Left lobe of liver (tissue), 2 donors: ENCODE data around the gene C3orf52. TPM values are rescaled to one million over a fixed set of nuclear protein-coding genes. Genes with fewer than 3 reads are reported as not detected.
"Not testable (repeated sequence)": the region's sequence is repeated elsewhere in the genome, so short reads cannot be mapped to it uniquely, and the experiment has no call there.

Experiments used
- ATAC-seq: fragments of 200-7000 bp; cut with Tn5 transposase; one replicate; pipeline ENCODE4 v1.9.1; 2020; ENCODE audit warnings: mild to moderate bottlenecking, moderate library complexity
- DNase-seq: peaks from one replicate; pipeline ENCODE4 v3.0.0-alpha.2; 2020; ENCODE audit warnings: low spot score
- total RNA-seq: library from RNA; stranded (reverse); gene quantifications from one replicate; pipeline ENCODE4 v1.2.1, GENCODE V29; 2021
- donor health status: DM: no; HTN: no; CAD: no; lungs with moderate emphysema.
- donor health status: DM: no; HTN: yes; CAD: no.

Gene C3orf52, protein sequence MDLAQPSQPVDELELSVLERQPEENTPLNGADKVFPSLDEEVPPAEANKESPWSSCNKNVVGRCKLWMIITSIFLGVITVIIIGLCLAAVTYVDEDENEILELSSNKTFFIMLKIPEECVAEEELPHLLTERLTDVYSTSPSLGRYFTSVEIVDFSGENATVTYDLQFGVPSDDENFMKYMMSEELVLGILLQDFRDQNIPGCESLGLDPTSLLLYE
- total RNA-seq, result 0.28 TPM

DNA sequence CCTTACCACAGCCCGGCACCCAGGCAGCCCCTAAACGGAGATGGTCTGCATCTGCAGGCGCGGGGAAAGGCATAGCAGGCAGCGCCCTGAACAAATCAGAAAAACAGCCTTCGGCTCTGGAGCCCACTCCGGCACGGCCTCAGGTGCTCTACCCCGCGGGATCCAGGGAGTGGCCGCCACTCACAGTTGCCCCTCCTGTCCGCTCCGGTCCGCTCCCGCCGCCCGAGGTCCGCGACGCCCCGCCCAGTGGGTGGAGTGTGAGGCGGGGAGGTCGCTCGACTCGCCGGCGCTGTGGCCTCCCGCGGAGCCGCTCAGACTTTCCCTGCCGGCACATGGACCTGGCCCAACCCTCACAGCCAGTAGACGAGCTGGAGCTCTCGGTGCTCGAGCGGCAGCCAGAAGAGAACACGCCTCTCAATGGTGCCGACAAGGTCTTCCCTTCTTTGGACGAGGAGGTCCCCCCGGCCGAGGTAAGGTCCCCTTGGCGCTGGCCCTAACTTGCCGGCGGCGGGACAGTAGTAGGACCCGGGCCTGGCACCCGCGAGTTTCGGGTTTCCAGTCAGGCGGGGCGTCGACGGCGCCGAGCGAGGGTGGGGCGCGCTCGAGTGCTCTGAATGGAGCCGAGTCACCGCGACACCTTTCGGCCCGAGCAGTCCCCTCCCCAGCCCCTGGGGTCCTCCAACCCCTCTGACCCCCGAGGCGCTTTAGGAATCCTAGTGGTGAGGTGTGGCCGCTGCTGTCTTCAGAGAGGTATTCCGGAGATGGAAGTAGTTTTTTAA, at the start of gene C3orf52:
Gene C3orf52 (plus strand): TSS at position 314 of the 779 bp plus-strand sequence. CDS start 19 bp downstream, at position 333.
- peak; percentile 75 for DNase-seq
- peak; percentile 99 for ATAC-seq

DNA sequence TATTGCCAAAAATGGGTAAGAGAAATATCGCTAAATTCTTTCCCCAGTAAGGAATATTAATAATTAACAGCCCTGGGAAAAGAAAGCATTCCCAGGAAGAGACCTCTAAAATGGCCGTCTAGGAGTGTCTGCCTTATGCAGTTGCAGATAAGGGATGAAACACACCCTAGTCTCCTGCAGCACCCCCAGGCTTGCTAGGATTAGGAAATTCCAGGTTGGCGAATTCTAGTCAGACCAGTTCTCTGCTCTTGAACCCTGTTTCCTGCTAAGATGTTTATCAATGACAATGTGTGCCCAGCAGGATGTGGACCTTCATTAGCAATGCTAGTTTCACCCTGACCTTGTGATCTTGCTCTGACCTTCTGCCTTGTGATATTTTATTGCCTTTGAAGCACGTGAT, 49.0 kb upstream of the C3orf52 start:
- ATAC-seq, DNase-seq: not testable (repeated sequence)

DNA sequence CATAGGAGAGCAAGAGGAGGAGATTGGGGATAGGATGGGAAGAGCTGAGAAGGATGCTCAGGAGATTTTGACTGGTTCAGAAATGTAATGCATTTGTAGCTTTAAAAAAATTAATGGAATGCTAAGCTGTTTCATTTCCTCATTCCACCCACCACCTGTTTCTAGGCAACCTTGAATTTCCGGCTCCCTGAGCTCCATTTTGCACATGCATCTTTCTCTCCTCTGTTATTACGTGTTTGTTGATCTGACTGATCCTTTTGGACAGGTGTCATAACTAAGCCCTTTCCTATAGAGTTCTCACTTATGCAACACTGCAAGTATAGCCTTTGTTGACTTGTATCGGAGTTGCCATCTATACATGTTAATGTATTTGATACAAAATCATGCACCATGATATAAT, 47.3 kb upstream of the C3orf52 start:
- no peak for DNase-seq

DNA sequence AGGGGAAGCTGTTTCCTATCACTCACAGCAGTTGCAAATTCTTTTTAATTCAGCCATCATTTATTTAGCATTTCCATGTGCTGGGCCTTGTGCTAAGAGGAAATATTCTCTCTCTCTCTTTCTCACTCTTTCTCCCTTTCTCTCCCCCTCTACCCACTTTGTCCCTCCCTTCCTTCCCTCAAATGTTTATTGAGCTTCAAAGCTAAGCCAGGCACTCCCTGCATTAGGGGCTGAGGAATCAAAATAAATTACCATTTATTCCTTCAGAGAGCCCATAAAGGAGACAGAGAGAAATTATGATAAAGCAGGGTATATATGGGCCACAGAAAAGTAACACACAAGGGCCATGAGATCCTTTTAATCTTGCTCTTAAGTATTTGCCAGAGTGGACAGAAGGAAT, 44.9 kb upstream of the C3orf52 start:
- DNase-seq, result no peak
- no peak for ATAC-seq

More for the DNA sequence above, 47.3 kb upstream of the C3orf52 start:
- no peak for ATAC-seq

DNA sequence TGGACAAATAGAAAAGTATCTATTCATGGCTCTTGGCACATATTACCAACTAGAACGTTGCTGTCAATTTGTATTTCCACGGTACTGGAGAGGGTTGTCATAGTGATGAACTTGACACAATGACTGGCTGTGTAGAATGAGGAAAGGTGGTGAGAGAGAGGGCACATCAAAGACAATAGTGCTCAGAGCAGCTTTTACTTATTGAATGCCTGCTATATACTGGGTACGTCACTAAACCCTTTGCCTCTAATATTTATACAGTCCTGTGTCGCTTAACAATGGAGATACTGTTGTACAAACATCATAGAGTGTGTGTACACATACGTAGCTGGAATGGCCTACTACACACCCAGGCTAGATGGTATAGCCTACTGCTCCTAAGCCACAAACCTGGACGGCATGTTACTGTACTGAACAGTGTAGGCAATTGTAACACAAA, 43.3 kb upstream of the C3orf52 start:
- DNase-seq (no peak), ATAC-seq (no peak)

DNA sequence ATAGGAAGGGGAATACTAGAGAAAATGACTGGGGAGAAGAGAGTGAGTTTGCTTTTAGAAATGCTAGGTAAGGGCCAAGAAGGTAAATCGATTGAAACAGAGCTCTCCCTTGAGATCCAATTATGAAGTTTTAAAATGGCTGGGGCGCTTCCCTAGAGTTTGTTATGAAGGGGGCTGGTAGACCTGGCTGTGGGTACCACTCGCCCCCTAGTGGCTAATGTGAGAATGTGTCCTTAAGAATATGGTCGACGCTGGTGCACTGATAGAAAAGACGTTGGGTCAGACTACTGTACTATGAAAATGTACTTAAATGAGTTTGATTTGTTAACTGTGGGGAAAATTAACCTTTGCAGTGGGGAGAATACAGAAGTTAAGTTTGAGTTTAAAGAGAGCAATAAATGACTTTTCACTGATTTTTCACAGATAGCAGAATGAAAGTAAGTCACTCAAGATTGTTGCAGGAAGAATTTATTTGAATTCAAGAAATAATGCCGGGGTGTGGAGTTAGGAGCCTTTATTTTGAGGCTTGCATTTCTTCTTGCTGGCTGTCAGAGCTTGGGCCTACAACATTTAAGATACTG, 42.5 kb upstream of the C3orf52 start:
- ATAC-seq (peak; percentile 100), DNase-seq (peak; percentile 49)

DNA sequence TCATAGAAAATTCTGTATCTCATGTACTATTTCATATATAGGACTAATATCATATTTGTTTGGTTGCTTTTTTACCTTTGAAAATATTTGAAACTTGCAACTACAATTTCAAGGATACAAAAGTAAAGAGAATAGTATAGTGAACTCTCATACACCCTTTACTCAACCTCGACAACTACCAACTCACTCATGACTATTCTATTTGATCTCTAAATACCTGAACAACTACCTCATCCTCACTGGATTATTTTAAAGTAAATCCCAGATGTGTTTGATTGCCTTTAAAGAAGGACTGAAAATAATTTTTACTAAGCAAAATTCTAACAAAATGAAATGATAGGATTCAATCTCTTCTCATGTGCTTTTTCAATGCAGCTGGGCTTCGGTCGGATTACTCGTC, 39.6 kb upstream of the C3orf52 start:
- ATAC-seq, result no peak
- no peak for DNase-seq

DNA sequence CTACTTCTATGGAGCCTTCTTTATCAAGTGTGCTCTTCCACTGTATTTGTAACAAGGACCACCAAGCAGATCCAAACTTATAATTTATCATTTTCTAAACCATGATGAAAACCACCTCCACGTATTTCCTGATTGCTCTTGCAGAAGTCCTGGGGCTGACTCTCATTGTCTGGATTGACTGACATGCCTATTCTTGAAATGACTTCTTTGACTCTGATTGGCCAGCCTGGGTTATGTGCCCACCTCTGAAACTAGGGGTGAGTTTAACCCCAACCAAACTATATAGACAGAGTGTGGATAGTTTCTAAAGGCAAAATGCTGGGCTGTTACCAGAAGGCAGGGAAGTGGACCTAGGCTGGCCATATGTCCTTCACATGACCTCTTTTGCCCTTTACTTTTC, 38.9 kb upstream of the C3orf52 start:
- no peak for DNase-seq
- ATAC-seq, result no peak

DNA sequence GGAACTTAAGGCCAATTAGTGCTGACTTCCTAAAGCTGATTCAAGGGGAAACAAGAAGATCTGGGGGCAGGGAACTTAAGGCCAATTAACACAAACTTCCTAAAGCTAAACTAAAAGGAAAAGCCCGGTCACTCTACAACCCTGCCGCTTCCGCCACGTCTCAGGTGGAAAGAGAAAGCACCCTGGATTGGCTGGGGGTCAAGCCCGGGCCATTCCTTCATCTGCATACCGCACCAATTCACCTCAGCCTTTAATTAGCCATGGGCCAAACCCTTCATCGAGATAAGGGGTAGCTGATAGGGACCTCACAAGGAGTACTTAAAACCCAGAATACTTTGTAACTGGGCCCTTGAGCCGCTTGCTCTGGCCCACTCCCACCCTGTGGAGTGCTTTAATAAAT, 37.3 kb upstream of the C3orf52 start:
- ATAC-seq (no peak), DNase-seq (no peak)

DNA sequence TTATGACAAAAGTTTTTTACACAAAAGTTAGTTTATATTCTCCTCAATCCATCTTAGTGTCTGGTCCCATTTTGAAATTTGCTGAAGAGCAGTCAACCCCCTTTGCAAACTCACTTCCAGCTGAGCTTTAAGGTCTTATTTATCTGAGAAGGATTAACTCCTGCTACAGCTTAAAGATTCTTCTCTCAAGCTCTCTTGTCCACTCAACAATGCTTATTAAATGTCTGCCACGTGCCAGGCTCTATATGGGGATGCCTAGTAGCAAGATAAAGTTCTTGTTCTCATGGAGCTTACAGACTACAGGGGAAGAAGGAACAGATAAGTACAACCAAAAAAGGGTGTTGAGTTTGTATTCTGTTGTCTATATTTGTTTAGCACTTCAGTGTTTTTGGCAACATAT, 33.0 kb upstream of the C3orf52 start:
- ATAC-seq (no peak), DNase-seq (no peak)

DNA sequence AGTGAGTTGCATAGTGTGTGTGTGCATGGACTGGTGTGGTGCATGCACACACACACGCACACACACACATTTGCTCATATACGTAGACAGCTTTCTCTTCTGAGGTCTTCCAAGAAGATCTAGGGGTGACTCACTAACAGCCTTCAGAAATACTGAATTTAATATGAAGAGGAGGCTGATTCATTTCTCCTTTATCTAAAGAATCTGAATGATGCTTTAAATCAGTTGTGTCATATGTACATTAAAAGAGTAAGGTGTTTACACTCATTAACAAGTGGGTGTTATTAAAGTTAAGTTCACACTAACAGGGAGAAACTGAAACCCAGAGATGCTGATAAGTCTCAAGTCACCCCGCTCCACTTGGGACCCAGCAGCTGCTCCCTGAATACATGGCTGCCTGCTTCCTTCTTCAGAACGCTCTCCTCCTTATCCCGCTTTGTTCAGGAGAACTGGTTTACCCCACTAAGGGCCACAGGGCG, 29.7 kb upstream of the C3orf52 start:
- no peak for ATAC-seq
- no peak for DNase-seq

DNA sequence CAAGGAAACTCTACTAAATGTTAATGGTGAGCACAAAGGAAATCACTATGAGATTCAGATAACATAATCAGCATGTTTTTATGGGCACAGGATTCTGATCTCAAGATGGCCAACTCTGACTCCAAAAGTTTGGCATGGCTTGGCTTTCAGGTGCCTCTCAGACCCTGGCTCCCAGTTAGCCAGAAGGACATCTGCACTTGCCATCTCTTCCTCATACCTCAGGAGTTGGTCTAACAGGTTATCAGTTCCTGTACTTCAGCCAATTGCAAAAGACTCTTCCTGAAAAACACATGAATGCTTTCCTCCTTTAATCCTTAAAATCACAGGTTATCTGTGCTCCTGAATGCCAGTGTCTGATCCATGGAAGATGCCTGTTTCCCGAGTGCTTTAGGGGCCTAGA, 26.7 kb upstream of the C3orf52 start:
- DNase-seq (no peak), ATAC-seq (no peak)

DNA sequence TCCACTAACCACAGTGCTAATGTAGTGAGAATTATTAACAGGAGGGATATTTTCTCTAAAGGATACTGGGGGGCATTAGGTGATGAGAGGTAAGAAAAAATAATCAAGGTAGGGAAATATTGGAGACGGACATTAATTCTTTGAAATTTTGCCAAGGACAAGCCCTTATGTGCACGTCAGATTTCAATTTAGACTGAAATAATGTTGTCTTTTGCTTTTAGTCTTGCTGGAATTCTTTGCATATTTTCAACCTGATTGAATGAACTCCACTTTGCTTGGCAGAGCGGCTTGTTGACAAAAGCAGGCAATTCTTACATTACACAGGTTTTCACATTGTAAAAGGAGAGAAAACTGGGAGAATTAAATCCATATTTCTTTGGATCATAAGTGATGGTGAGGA, 25.0 kb upstream of the C3orf52 start:
- no peak for ATAC-seq

DNA sequence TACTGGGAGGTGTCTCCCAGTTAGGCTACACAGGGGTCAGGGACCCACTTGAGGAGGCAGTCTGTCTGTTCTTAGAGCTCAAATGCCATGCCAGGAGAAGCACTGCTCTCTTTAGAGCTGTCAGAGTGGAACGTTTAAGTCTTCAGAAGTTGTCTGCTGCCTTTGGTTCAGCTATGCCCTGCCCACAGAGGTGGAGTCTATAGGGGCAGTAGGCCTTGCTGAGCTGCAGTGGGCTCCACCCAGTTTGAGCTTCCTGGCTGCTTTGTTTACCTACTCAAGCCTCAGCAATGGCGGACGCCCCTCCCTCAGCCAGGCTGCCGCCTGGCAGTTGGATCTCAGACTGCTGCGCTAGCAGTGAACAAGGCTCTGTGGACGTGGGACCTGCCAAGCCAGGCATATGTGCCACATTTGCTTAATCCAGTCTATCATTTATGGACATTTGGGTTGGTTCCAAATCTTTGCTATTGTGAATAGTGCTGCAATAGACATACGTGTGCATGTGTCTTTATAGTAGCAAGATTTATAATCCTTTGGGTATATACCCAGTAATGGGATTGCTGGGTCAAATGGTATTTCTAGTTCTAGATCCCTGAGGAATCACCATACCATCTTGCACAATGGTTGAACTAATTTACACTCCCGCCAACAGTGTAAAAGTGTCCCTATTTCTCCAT, 13.7 kb upstream of the C3orf52 start:
- DNase-seq, ATAC-seq: not testable (repeated sequence)

More for the DNA sequence above, 25.0 kb upstream of the C3orf52 start:
- DNase-seq, result no peak

DNA sequence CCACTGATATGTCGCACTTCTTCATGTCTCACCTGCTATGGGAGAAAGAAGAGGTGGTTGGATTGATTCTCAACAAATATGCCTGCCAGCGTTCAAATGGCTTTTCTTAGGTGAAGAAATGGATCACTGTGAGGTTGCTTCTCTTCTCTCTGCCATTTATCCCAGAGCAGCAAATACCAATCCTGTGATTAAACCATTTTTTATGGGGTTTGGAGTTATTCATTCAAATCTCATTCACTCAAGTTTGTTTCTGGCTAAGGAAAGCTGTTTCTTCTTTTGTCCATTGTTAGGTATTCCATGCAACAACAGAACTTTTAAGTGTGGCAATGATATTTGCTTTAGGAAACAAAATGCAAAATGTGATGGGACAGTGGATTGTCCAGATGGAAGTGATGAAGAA, 12.2 kb upstream of the C3orf52 start:
- ATAC-seq, result no peak

DNA sequence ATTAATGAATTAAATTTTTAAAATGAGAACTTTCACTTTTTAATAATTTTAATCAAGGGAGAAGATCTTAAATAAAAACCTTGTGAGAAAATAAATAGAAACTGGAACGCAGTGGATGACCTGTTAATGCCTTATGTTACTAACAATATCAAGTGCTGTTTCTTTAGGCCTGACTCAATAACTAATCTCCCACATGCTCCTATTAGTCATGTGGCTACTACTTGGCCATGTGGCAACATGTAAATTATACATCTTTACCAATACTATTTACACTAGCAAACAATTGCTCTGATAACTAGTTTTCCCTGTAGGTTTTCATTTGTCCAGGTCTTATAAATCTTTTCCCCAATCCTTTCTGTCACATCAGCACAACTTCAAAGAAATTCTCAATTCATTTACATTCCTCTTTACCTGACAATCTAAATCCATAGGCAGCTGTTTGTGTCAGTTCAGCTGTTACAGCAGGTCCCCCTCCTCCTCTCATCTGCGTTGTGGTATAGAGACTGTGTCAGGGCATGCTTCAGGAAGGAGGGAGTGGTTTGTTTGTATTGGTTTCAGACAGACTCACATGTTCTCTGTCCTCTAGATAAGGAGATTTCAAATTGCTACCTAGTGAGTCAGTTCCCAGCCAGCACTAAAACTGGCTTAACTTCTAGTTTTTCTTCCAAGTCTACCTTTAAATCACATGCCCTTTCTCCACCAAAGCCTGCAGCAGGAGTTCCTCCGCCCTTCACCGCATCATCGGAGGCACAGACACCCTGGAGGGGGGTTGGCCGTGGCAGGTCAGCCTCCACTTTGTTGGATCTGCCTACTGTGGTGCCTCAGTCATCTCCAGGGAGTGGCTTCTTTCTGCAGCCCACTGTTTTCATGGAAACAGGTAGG, 11.3 kb upstream of the C3orf52 start:
- DNase-seq (no peak), ATAC-seq (peak; percentile 46)

More for the DNA sequence above, 12.2 kb upstream of the C3orf52 start:
- DNase-seq, result no peak

DNA sequence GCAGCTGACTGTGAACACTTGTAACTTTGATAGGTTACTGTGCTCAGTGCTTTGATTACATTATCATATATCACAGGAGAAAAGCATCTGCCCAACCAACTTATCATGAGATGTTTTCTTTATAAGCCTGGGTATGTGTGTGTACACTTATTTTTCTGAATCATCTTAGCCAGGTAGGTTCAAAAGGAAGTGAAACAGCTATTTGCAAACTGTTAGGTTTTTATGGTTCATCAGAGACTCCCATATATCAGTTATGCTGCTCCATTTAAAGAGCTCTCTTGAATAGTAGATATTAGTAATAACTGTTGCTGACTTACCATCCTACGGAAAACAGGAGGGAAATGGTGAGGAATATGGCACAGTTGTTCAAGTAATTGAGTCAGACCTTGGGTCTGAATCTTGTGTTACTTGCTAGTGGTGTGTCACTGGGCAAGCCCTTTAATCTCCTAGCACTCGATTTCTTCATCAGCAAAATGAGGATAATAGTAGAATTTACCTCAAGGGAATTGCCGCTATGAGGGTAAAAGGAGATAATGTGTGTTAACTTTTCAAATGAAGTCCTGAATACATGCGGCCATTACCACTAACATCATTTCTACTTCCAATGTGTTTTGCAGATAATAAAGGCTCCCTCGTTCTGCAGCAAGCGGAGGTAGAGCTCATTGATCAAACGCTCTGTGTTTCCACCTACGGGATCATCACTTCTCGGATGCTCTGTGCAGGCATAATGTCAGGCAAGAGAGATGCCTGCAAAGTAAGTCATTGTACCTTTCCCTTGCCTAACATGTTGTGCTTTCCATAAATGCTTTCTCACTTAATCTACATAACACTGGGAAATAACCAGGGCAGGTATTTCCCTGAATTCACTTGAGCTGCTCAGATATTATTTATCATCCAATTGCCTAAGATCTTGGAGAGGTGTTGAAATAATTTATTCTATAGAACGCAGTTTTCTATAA, 7.8 kb upstream of the C3orf52 start:
- no peak for ATAC-seq
- no peak for DNase-seq

DNA sequence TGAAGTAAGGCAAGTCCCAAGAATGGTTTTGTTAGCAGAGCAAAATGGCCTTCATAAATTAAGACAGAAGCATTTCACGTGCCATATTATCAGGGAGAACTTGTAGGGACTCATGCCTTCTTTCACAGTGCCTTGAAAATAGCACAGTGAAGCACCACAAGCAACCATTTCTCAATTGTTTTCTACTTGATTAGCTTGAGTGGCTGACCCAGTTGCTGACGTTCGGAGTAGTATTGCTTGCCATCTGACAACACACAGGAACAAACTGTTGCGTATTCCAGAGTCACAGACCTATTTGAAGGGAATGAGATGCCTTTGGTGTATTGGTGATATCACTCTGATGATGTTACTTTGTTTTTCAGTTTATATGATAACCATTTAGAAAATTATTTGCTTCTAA, 3.0 kb upstream of the C3orf52 start:
- DNase-seq (no peak), ATAC-seq (no peak)
